Adipose tissue (tissue), 3 donors: ENCODE measurements around the gene CUL5. TPM values are rescaled to one million over a fixed set of nuclear protein-coding genes. Genes with fewer than 3 reads are reported as not detected.

Experiments
- H3K27ac ChIP-seq: one replicate; pipeline ENCODE4 v1.5.1; 2013; ENCODE audit warnings: low read depth, low read length
- WGBS, 3 donors: extraction: QIAGEN DNeasy Blood & Tissue Kit; methylation state at CpG; one replicate each; pipeline ENCODE4 v1.1.7; 2013; 5-methylcytosine and 5-hydroxymethylcytosine counted together
- polyA plus RNA-seq, 3 donors: library from polyadenylated mRNA; stranded (reverse); fragments of 200-250 nt; gene quantifications; one replicate each; pipeline ENCODE4 v1.2.3, GENCODE V29; 2013
- donor health status: healthy with polysubstance abuse.
- donor health status: Bipolar disorder and iron deficiency.
- donor health status: healthy.

The CUL5 gene
- polyA plus RNA-seq, 3 donors, result 3.9 to 9.6 (median 6.5) TPM

DNA sequence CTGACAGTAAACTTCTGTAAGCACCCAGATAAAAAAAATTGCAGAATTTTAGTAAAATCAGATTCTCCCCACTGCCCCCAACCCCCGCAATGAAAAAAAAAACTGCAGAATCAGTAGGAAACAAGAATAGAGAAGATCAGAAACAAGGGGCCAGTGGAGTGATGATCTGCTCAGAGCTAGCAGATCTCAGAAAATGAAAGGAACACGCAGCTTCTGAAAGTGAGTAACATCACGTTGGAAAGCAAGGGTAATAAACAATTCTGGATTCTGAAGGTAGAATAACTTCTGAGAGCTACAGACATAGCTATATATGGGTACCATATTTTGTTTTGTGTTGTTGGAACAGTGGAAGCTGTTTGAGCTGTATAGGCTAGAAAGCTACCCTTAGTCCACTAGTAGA, 135.9 kb downstream of the CUL5 start:
- WGBS, 3 donors, result 83 to 98% (median 92%) methylated on average over 3 of the region's 3 CpGs
- no peak overlapping the region for H3K27ac ChIP-seq

DNA sequence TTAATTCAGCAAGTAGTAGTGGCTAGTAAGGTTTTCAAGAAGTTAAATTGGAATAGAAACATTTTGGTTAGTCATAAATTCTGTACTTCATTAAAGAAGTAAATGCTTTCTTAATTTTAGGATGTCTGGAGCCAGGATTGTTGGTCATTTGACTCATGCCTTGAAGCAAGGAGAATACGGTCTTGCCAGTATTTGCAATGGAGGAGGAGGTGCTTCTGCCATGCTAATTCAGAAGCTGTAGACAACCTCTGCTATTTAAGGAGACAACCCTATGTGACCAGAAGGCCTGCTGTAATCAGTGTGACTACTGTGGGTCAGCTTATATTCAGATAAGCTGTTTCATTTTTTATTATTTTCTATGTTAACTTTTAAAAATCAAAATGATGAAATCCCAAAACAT, 138.5 kb downstream of the CUL5 start:
- WGBS, 3 donors, result 69 to 71% (median 71%) methylated on average over 1 of the region's 1 CpG
- no peak overlapping the region for H3K27ac ChIP-seq

DNA sequence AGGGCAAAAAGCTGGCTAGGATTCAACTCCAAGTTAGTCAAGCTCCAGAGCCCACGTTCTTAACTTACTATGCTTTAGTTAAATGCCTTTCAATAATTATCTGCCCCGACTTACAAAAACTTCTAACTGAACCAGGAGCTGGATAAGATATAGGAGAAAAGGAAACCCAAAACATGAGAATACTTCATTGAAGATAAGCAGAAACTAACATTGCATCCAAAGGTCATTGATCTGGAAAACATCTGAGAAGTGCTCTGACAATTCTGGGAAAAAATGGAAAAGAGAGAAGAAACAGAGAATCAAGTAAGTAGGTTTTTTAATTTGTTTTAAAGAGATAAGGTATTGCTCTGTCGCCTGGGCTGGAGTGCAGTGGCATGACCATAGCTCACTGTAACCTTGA, 139.9 kb downstream of the CUL5 start:
- 33 to 68% (median 65%) methylated on average over 3 of the region's 3 CpGs for WGBS, 3 donors
- no peak overlapping the region for H3K27ac ChIP-seq

GRCh38 chr11:108154591-108154990, 145.9 kb downstream of the CUL5 start:
- H3K27ac ChIP-seq, result no peak overlapping the region
- WGBS, 3 donors, result 51 to 88% (median 80%) methylated on average over 2 of the region's 2 CpGs

Other genes with a start within 250 kb of the CUL5 start
- gene SLC35F2, start 150.1 kb upstream of the CUL5 start, polyA plus RNA-seq, result 1 to 10 TPM; 2.8 to 4.0 (median 3.4) TPM
- under 1 TPM; 0.13 to 0.48 (median 0.45) TPM for gene RAB39A, start 80.5 kb upstream of the CUL5 start, polyA plus RNA-seq
- 100 to 1,000 TPM in 1 of 3 donors, 10 to 100 TPM in 2; 75.8 to 144 (median 95.4) TPM for gene ACAT1, start 112.7 kb downstream of the CUL5 start, polyA plus RNA-seq
- 1 to 10 TPM; 1.7 to 2.9 (median 2.5) TPM for gene NPAT, start 213.7 kb downstream of the CUL5 start, polyA plus RNA-seq
- gene ATM, start 214.2 kb downstream of the CUL5 start, polyA plus RNA-seq, result 10 to 100 TPM in 1 of 3 donors, 1 to 10 TPM in 2; 9.6 to 22.0 (median 9.9) TPM